RWPE1 (cell line): ENCODE results near the gene APOB.

Source experiments
- CTCF ChIA-PET: fragments of 350-600 bp; sonication (Branson Sonifier 250); formaldehyde crosslinking; extraction: SDS; loops from one replicate; lab custom pipeline; 2021; lab: Yijun Ruan, JAX
- POLR2A ChIA-PET: fragments of 400-600 bp; formaldehyde crosslinking; extraction: SDS; loops from one replicate; lab custom pipeline; 2020; ENCODE audit warnings: antibody characterized with exemption; ENCODE audit not compliant: low non-redundant PET; lab: Yijun Ruan, JAX
- DNase-seq: peaks from one replicate; pipeline ENCODE4 v3.0.0; 2012; ENCODE audit warnings: low spot score
- H3K27ac ChIP-seq: fragments of 450-650 bp; 2 replicates; pipeline ENCODE4 v1.5.1; 2017
- TF ChIP-seq, protein P1 (sequence below): fragments of 450-650 bp; conservative IDR thresholded peaks from 2 replicates; pipeline ENCODE4 v1.5.1; 2017; ENCODE audit warnings: low read depth, mild to moderate bottlenecking

Gene APOB

DNA sequence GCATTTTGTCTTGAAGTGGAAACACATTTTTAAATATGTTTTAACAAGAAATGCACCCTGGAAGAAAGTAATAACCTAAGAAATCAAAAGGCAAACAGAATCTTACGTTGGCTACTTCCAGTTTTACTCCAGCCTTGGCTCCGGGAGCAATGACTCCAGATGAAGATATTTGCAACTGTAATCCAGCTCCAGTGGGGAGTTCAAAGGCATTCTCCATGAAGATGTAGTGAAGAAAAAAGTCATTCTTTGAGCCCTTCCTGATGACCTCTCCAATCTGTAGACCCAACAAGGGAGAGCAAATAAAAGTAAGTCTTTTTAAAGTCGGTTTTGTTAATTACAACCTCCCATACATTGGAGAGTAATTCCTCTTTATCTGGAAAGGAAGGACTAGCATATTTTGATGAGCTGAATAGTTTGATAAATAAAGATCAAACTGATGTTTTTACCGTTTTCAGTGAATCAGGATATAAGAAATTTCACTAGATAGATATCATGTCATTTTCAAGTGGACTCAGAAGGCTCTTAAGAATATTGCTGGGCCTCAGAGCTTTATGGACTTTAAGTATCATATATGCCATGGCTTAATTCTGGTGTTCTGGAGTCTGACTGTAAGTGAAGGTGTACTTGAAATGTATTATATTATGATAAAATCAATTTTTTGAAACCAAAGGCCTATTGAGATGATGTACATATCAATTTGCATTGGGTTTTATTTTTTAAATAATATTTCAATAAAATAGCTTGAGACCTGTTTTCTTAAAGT lies 20.3 kb downstream of the APOB start:
- POLR2A ChIA-PET = no interaction called here
- TF ChIP-seq, protein P1, sequence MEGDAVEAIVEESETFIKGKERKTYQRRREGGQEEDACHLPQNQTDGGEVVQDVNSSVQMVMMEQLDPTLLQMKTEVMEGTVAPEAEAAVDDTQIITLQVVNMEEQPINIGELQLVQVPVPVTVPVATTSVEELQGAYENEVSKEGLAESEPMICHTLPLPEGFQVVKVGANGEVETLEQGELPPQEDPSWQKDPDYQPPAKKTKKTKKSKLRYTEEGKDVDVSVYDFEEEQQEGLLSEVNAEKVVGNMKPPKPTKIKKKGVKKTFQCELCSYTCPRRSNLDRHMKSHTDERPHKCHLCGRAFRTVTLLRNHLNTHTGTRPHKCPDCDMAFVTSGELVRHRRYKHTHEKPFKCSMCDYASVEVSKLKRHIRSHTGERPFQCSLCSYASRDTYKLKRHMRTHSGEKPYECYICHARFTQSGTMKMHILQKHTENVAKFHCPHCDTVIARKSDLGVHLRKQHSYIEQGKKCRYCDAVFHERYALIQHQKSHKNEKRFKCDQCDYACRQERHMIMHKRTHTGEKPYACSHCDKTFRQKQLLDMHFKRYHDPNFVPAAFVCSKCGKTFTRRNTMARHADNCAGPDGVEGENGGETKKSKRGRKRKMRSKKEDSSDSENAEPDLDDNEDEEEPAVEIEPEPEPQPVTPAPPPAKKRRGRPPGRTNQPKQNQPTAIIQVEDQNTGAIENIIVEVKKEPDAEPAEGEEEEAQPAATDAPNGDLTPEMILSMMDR = no peak
- CTCF ChIA-PET = no interaction called here
- no peak for DNase-seq
- H3K27ac ChIP-seq = no peak overlapping the region

DNA sequence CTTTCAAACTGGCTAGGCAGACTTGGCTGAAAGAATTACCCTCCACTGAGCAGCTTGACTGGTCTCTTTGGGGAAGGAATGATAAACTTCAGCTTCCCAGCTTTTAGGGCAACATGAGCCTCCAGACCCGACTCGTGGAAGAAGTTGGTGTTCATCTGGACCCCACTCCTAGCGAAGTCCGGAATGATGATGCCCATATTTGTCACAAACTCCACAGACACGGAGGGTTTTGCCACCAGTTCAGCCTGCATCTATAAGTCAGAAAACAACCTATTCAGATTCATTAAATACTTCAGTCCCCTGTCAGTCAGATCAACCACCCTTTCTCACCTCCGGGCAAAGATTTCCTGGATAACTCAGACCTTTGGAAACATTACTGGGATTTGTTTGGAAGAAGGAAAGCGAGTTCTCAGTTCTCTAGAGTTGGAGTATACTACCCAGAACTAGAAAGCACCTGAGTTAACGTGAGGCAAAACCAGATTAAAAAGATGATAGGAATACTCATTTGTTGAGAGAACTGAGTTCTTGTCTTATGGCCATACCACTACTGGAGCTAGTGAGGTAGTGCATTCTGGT lies 21.0 kb downstream of the APOB start:
- TF ChIP-seq, protein P1 = no peak
- no peak overlapping the region for H3K27ac ChIP-seq
- ChIA-PET POLR2A (no interaction called here), CTCF (no interaction called here)
- no peak for DNase-seq

DNA sequence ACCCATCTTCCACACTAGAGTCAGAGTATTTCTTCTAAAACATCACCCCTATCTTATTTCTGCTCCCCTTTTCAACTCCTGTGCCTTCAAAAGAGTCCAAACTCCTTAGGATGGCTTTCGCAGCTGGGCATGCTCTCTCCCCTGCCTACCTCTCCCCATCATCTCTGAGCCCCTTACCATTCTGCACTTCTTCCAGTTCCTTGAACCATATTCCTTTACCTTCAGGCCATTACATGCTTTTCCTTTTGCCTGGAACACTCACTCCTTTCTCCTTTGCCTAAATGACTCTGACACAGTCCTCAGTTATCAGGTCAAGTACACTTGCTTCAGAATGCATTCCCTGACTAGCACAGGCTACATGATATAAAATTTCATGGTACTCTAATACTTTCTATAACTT lies 22.4 kb downstream of the APOB start:
- POLR2A ChIA-PET = no interaction called here
- no peak for DNase-seq
- TF ChIP-seq, protein P1 = no peak
- CTCF ChIA-PET = no interaction called here
- no peak overlapping the region for H3K27ac ChIP-seq

DNA sequence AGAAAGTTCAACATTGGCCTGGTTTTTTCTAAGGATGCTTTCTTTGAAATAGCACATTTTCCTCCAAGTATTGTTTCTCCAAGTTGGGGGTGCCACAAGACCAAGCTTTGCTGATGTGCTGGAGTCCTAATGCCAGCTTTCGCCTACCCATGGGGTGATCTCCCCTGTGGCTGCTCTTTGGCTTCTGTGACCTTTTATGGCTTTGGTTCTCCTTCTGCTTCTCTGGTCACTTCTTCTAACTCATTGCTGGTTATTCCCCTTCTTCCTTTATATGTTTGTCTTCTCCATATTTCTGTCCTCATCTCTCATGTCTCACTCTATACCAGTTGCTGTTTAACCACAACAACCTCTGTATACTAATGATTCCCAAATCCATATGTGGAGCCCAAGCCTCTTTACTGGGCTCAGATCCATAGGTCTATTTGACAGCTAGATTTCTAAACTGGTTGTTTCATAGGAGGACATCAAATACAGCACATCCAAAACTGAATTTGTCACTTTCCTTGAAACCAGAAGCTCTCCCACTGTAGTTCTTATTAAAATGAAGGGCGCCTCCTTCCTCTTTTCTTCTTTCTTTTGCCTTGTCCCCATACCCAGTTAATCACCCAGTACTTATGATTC lies 23.1 kb downstream of the APOB start:
- no peak overlapping the region for H3K27ac ChIP-seq
- DNase-seq = no peak
- TF ChIP-seq, protein P1 = no peak
- ChIA-PET CTCF (no interaction called here), POLR2A (no interaction called here)

DNA sequence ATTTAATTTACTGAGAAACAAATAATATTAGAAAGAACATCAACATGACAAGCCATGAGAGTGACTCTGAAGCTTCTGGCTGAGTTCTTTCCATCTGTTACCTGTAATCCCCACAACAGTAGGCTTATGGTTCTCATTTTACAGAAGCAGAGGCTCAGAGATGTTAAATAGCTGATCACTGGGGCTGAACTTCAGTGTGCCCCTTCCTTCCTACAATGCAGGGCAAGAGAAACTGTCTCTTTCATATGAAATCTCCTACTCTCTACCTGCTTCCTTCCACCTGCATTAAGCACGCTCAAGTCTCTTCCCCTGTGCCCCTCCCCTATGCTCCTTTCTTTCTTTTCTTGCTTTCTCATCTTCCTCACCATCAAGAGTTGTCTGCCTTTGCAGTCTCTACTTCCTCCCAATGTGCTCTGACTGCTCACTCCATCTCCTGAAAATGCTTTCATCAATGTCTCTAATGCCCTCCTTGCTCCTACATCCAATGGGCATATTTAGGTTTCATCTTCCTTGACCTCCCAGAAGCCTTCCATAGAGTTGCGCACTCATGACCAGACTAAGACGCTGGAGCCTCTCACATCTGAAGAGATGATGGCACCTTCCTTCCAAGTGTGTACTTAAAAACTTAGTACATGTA lies 23.7 kb downstream of the APOB start:
- CTCF ChIA-PET = no interaction called here
- DNase-seq = no peak
- POLR2A ChIA-PET = no interaction called here
- TF ChIP-seq, protein P1 = no peak
- H3K27ac ChIP-seq = no peak overlapping the region

DNA sequence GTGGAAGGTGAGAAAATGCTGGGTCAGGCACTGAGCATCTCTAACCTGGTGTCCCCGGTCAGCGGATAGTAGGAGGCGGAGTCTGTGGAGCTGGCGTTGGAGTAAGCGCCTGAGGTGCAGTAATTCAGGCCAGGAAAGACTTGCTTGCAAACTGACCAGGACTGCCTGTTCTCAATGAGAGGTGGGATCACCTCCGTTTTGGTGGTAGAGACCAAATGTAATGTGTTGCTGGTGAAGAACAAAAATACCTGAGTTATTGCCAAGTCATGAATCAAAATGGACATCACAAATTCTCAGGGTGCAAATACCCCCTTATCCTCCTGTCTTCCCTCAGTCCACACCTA lies 24.2 kb downstream of the APOB start:
- H3K27ac ChIP-seq = no peak overlapping the region
- TF ChIP-seq, protein P1 = no peak
- no peak for DNase-seq
- CTCF ChIA-PET = no interaction called here
- POLR2A ChIA-PET = no interaction called here
